GM23338 (cell line): ENCODE measurements around the gene RNF121. TPM values are rescaled to one million over a fixed set of nuclear protein-coding genes. Genes with fewer than 3 reads are reported as not detected.

Experiments
- ATAC-seq: fragments of 200-7000 bp; cut with Tn5 transposase; 3 replicates; pipeline ENCODE4 v1.9.1; 2020
- DNase-seq: peaks from one replicate; pipeline ENCODE4 v3.0.0-alpha.2; 2015; ENCODE audit warnings: low spot score
- H2AFZ ChIP-seq: fragments of 200-600 bp; sonication (generic); 2 replicates; pipeline ENCODE4 v1.8.0; 2016; ENCODE audit warnings: antibody characterized with exemption, mild to moderate bottlenecking, moderate library complexity
- H3F3A ChIP-seq: fragments of 200-600 bp; sonication (generic); replicated peaks from 2 replicates; pipeline ENCODE4 v1.8.0; 2017; ENCODE audit warnings: antibody characterized with exemption, mixed run types, low read depth
- H3K27ac ChIP-seq: fragments of 200-600 bp; sonication (generic); 2 replicates; pipeline ENCODE4 v1.6.1; 2016; ENCODE audit warnings: low read depth
- H3K27me3 ChIP-seq: fragments of 200-600 bp; sonication (generic); 2 replicates; pipeline ENCODE4 v1.8.0; 2016; ENCODE audit warnings: mild to moderate bottlenecking, mixed run types, moderate library complexity; ENCODE audit not compliant: insufficient read depth
- H3K36me3 ChIP-seq: fragments of 200-600 bp; sonication (generic); 2 replicates; pipeline ENCODE4 v1.8.0; 2016; ENCODE audit warnings: mild to moderate bottlenecking; ENCODE audit not compliant: insufficient read depth
- H3K4me1 ChIP-seq: fragments of 200-600 bp; sonication (generic); 2 replicates; pipeline ENCODE4 v1.8.0; 2016; ENCODE audit warnings: mild to moderate bottlenecking, moderate library complexity; ENCODE audit not compliant: insufficient read depth
- H3K4me2 ChIP-seq: fragments of 200-600 bp; sonication (generic); 2 replicates; pipeline ENCODE4 v1.7.1; 2017; ENCODE audit warnings: mixed run types
- H3K4me3 ChIP-seq: fragments of 200-600 bp; sonication (generic); 2 replicates; pipeline ENCODE4 v1.6.1; 2016; ENCODE audit warnings: mixed run types
- H3K79me2 ChIP-seq: fragments of 200-600 bp; sonication (generic); replicated peaks from 2 replicates; pipeline ENCODE4 v1.8.0; 2017; ENCODE audit warnings: mild to moderate bottlenecking; ENCODE audit not compliant: insufficient read depth
- H3K9me2 ChIP-seq: fragments of 200-600 bp; sonication (generic); 2 replicates; pipeline ENCODE4 v1.8.0; 2017; ENCODE audit not compliant: insufficient read depth
- H4K20me1 ChIP-seq: fragments of 200-600 bp; sonication (generic); replicated peaks from 2 replicates; pipeline ENCODE4 v1.8.0; 2017; ENCODE audit warnings: mild to moderate bottlenecking; ENCODE audit not compliant: insufficient read depth
- H3K27ac Mint-ChIP-seq: 2 replicates; pipeline ENCODE4 v1.8.0; 2020; ENCODE audit warnings: inconsistent platforms, mild to moderate bottlenecking, moderate library complexity, mixed read lengths
- H3K27me3 Mint-ChIP-seq: 3 replicates; pipeline ENCODE4 v1.8.0; 2022; ENCODE audit warnings: low read depth, mild to moderate bottlenecking, moderate library complexity, mixed read lengths, inconsistent platforms; ENCODE audit not compliant: insufficient read depth, poor library complexity
- H3K36me3 Mint-ChIP-seq: 3 replicates; pipeline ENCODE4 v1.8.0; 2021; ENCODE audit warnings: low read depth, mild to moderate bottlenecking, inconsistent platforms, moderate library complexity, mixed read lengths
- H3K4me1 Mint-ChIP-seq: 3 replicates; pipeline ENCODE4 v1.8.0; 2020; ENCODE audit warnings: mild to moderate bottlenecking, inconsistent platforms, mixed read lengths
- H3K4me3 Mint-ChIP-seq: 3 replicates; pipeline ENCODE4 v1.8.0; 2021; ENCODE audit warnings: moderate library complexity, mild to moderate bottlenecking, inconsistent platforms, mixed read lengths
- H3K9me3 Mint-ChIP-seq: 3 replicates; pipeline ENCODE4 v1.8.0; 2020; ENCODE audit warnings: moderate library complexity, mild to moderate bottlenecking, inconsistent platforms, mixed read lengths
- CREB1 ChIP-seq: fragments of 250-450 bp; sonication (Bioruptor Pico); IDR thresholded peaks from 2 replicates; pipeline ENCODE4 v1.5.0; 2020; ENCODE audit warnings: low read depth, mild to moderate bottlenecking, moderate library complexity
- CTCF ChIP-seq, 2 experiments: fragments of 200-600 bp in 1 of 2; sonication (generic) in 1 of 2; conservative IDR thresholded peaks; 2 replicates each; pipeline versions ENCODE4 v1.5.1 to v1.6.1; 2016 to 2017; ENCODE audit warnings: antibody characterized with exemption in 2 of 2, low read depth in 2 of 2, mild to moderate bottlenecking in 2 of 2, moderate library complexity in 1 of 2
- EZH2phosphoT487 ChIP-seq: fragments of 200-600 bp; sonication (generic); IDR thresholded peaks from one replicate; pipeline ENCODE4 v1.8.1; 2018; ENCODE audit warnings: antibody characterized with exemption; ENCODE audit not compliant: unreplicated experiment
- NANOG ChIP-seq: IDR thresholded peaks from 2 replicates; pipeline ENCODE4 v1.6.1; 2016; ENCODE audit warnings: antibody characterized with exemption, borderline replicate concordance
- POLR2AphosphoS5 ChIP-seq: IDR thresholded peaks from 2 replicates; pipeline ENCODE4 v1.6.1; 2016; ENCODE audit warnings: antibody characterized with exemption, low read depth
- REST ChIP-seq: IDR thresholded peaks from one replicate; pipeline ENCODE4 v1.6.1; 2018; ENCODE audit warnings: antibody characterized with exemption; ENCODE audit not compliant: unreplicated experiment
- ZNF114 ChIP-seq: fragments of 250-450 bp; sonication (Bioruptor Pico); IDR thresholded peaks from 2 replicates; pipeline ENCODE4 v1.5.0; 2020; ENCODE audit warnings: mild to moderate bottlenecking, moderate library complexity
- polyA plus RNA-seq: library from polyadenylated mRNA; unstranded; fragments of >200 nt; fragmentation: Nextera tagmentation; extraction: Ambion mirVana; gene quantifications from 2 replicates; pipeline ENCODE4 v1.2.1, GENCODE V29; 2016
- total RNA-seq: library from RNA; depleted of rRNA; stranded (reverse); fragments of >200 nt; shearing (Covaris generic); gene quantifications from 2 replicates; pipeline ENCODE4 v1.2.3, GENCODE V29; 2014

The RNF121 gene
- total and polyA plus RNA-seq, 2 experiments from 2014 or later: 7.8 to 37.7 TPM

GRCh38 chr11:71937826-71938225, 9.0 kb downstream of the RNF121 start:
- peaks cover 66% of the 10 kb centered on the region for H4K20me1 ChIP-seq
- Mint-ChIP-seq H3K27me3 (no peaks in the 10 kb centered on the region), H3K4me3 (no peak overlapping the region), H3K9me3 (no peaks in the 10 kb centered on the region), H3K4me1 (0 out of 3 replicates have a peak, but pooled peaks cover under 1% of the 10 kb centered on the region), H3K27ac (no peak overlapping the region), H3K36me3 (no peaks in the 10 kb centered on the region)
- H3K79me2 ChIP-seq: peaks cover 97% of the 10 kb centered on the region
- DNase-seq: no peak
- no peak overlapping the region for H2AFZ ChIP-seq
- ATAC-seq: no peak
- no peak overlapping the region for H3K4me3 ChIP-seq
- H3K4me2 ChIP-seq: no peak overlapping the region
- no peaks in the 10 kb centered on the region; the same call in 1 of the 2 replicates for H3K36me3 ChIP-seq
- no peaks in the 10 kb centered on the region for H3K27me3 ChIP-seq
- no peaks in the 10 kb centered on the region for H3F3A ChIP-seq
- no peak overlapping the region for H3K27ac ChIP-seq
- TF ChIP-seq NANOG (no peak), CREB1 (CRISPR knock-in tag) (no peak), REST (no peak), CTCF (conservative IDR thresholded peaks at IDR 0.05; ENCODE audit: low read depth in 2 of 2) (no peak)
- H3K4me1 ChIP-seq: no peaks in the 10 kb centered on the region
- no peaks in the 10 kb centered on the region for H3K9me2 ChIP-seq

- no peaks in the 10 kb centered on the region for H3K9me2 ChIP-seq
- ATAC-seq: no peak
- H3K4me2 ChIP-seq: no peak overlapping the region
- H3K27me3 Mint-ChIP-seq: no peaks in the 10 kb centered on the region
- H3K4me3 ChIP-seq: no peak overlapping the region
- H3K36me3 Mint-ChIP-seq: no peaks in the 10 kb centered on the region
- H3K4me3 Mint-ChIP-seq: no peak overlapping the region
- no peak for DNase-seq
- no peak overlapping the region for H3K27ac ChIP-seq
- H4K20me1 ChIP-seq: peaks cover 54% of the 10 kb centered on the region
- H3K4me1 Mint-ChIP-seq: 0 out of 3 replicates have a peak, but pooled peaks cover 3% of the 10 kb centered on the region
- H3K79me2 ChIP-seq: peaks cover 97% of the 10 kb centered on the region
- no peaks in the 10 kb centered on the region; the same call in 1 of the 2 replicates for H3K36me3 ChIP-seq
- no peak overlapping the region for H2AFZ ChIP-seq
- no peak overlapping the region for H3K27ac Mint-ChIP-seq
- no peaks in the 10 kb centered on the region for H3K4me1 ChIP-seq
- no peaks in the 10 kb centered on the region for H3F3A ChIP-seq
- H3K9me3 Mint-ChIP-seq: no peaks in the 10 kb centered on the region
- H3K27me3 ChIP-seq: no peaks in the 10 kb centered on the region
- TF ChIP-seq CREB1 (CRISPR knock-in tag) (no peak), NANOG (no peak), ZNF114 (no peak), REST (no peak), EZH2phosphoT487 (no peak), POLR2AphosphoS5 (no peak)
Measured at GRCh38 chr11:71940561-71941219, 11.8 kb downstream of the RNF121 start.
